B cell (primary cell): ENCODE measurements around the gene CDT1.

Experiments
- CTCF ChIP-seq: fragments of 200-600 bp; IDR thresholded peaks from one replicate; pipeline ENCODE4 v1.8.0; 2022; ENCODE audit warnings: antibody characterized with exemption, mild to moderate bottlenecking
- EZH2 ChIP-seq: IDR thresholded peaks from 2 replicates; pipeline ENCODE4 v1.6.1; 2012; ENCODE audit warnings: borderline replicate concordance, low read depth, mild to moderate bottlenecking, moderate library complexity, low read length; ENCODE audit not compliant: insufficient read depth, poor library complexity, severe bottlenecking

- TF ChIP-seq CTCF, result no peak
- TF ChIP-seq EZH2, result no peak
Observed at GRCh38 chr16:88764913-88765349, 38.7 kb upstream of the CDT1 start.
